ENCODE data around the gene SLC4A5. TPM values are rescaled to one million over a fixed set of nuclear protein-coding genes. Genes with fewer than 3 reads are reported as not detected.
A peak's percentile ranks its signal among the peaks of the same experiment; 100 is the strongest.

SLC4A5 gene
- total and polyA plus RNA-seq, 10 donors, result 0.45 to 9.7 (median 3.1) TPM

GRCh38 chr2:74375838-74376237 lies 32.6 kb upstream of the SLC4A5 start:
- TF ChIP-seq CTCF (IDR thresholded peaks at IDR 0.05 in 8 of 11, conservative IDR thresholded peaks at IDR 0.05 in 3 of 11) (no peak), POLR2A (IDR thresholded peaks at IDR 0.05) (no peak), POLR2AphosphoS5 (IDR thresholded peaks at IDR 0.05) (no peak)
- WGBS, 5 donors, result 55 to 78% (median 70%) methylated on average over 2 of the region's 2 CpGs
- no peak for DNase-seq

GRCh38 chr2:74374509-74375205 lies 31.4 kb upstream of the SLC4A5 start:
- no peak overlapping the region for H3K4me3 ChIP-seq
- H3K9me3 ChIP-seq, result no peaks in the 10 kb centered on the region
- no peaks in the 10 kb centered on the region for H3K27me3 ChIP-seq (replicated peaks in 1 of 7)
- intact Hi-C loops (cut with DNase I; ENCODE audit: low total_unique reads), result no loop called here
- peaks cover 6 to 83% (median 46%) of the 10 kb centered on the region in 6 donors for H3K36me3 ChIP-seq
- no peak for DNase-seq
- no peak overlapping the region for H3K27ac ChIP-seq
- 76 to 90% (median 85%) methylated on average over 17 to 19 of the region's 19 CpGs for WGBS, 5 donors
- TF ChIP-seq CTCF (IDR thresholded peaks at IDR 0.05 in 8 of 11, conservative IDR thresholded peaks at IDR 0.05 in 3 of 11), result no peak
- peak in 1 of 3 donors; percentile 44 for TF ChIP-seq POLR2AphosphoS5 (IDR thresholded peaks at IDR 0.05)
- peaks cover 0 to 40% (median 17%) of the 10 kb centered on the region in 6 donors for H3K4me1 ChIP-seq

More at GRCh38 chr2:74375838-74376237, 32.6 kb upstream of the SLC4A5 start:
- peaks cover 0 to 72% (median 34%) of the 10 kb centered on the region in 6 donors for H3K36me3 ChIP-seq
- intact Hi-C loops (cut with DNase I; ENCODE audit: low total_unique reads), result no loop called here
- H3K9me3 ChIP-seq, result no peaks in the 10 kb centered on the region
- H3K27ac ChIP-seq, result no peak overlapping the region
- H3K4me1 ChIP-seq, result peaks cover 0 to 52% (median 29%) of the 10 kb centered on the region in 6 donors
- H3K27me3 ChIP-seq (replicated peaks in 1 of 7), result no peaks in the 10 kb centered on the region
- no peak overlapping the region for H3K4me3 ChIP-seq

DNA sequence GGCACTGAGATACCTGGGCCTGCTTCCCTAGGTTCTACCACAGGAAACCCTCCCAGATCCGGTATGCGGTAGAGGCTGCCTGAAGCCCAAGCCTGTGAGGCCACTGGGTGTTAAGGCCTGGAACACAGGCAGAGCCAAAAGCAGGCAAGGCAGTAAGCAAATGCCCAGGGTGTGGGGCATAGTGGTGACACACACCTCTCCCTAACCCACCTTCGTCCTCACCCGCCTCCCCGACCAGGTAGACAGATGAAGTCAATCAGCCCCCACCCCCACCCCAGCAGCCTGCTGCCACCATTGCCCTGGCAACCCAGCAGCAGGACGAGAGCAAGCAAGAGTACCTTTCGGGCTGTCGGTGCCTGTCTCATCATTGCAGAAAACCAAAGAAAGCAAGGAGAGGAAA lies 30.8 kb upstream of the SLC4A5 start:
- TF ChIP-seq POLR2A (IDR thresholded peaks at IDR 0.05), result no peak
- no peak for TF ChIP-seq CTCF (IDR thresholded peaks at IDR 0.05 in 8 of 11, conservative IDR thresholded peaks at IDR 0.05 in 3 of 11)
- no peak for TF ChIP-seq POLR2AphosphoS5 (IDR thresholded peaks at IDR 0.05)
- no peaks in the 10 kb centered on the region for H3K9me3 ChIP-seq
- peaks cover 6 to 90% (median 52%) of the 10 kb centered on the region in 6 donors for H3K36me3 ChIP-seq
- intact Hi-C loops (cut with DNase I; ENCODE audit: low total_unique reads), result no loop called here
- no peak overlapping the region for H3K27ac ChIP-seq
- peaks cover 0 to 33% (median 11%) of the 10 kb centered on the region in 6 donors for H3K4me1 ChIP-seq
- H3K4me3 ChIP-seq, result no peak overlapping the region
- DNase-seq, result no peak
- 86 to 95% (median 91%) methylated on average over 6 to 8 of the region's 8 CpGs for WGBS, 5 donors
- no peaks in the 10 kb centered on the region for H3K27me3 ChIP-seq (replicated peaks in 1 of 7)

GRCh38 chr2:74373221-74373676 lies 30.0 kb upstream of the SLC4A5 start:
- intact Hi-C loops (cut with DNase I; ENCODE audit: low total_unique reads), result no loop called here
- no peak for DNase-seq
- Histone ChIP-seq H3K36me3 (peaks cover 6 to 95% (median 60%) of the 10 kb centered on the region in 6 donors), H3K27me3 (replicated peaks in 1 of 7) (no peaks in the 10 kb centered on the region), H3K9me3 (no peaks in the 10 kb centered on the region), H3K27ac (no peak overlapping the region), H3K4me1 (peaks cover 0 to 26% (median 6%) of the 10 kb centered on the region in 6 donors), H3K4me3 (no peak overlapping the region)
- 78 to 94% (median 82%) methylated on average over 5 of the region's 5 CpGs for WGBS, 5 donors
- TF ChIP-seq POLR2AphosphoS5 (IDR thresholded peaks at IDR 0.05) (no peak), POLR2A (IDR thresholded peaks at IDR 0.05) (no peak), CTCF (IDR thresholded peaks at IDR 0.05 in 8 of 11, conservative IDR thresholded peaks at IDR 0.05 in 3 of 11) (no peak)
